Measurements from ENCODE around the gene MYADML2. TPM values are rescaled to one million over a fixed set of nuclear protein-coding genes. Genes with fewer than 3 reads are reported as not detected.

Gene MYADML2
- total and polyA plus RNA-seq, 2 of the 8 experiments (the other 6 are each of a cell fraction or from before 2014, with no cell fraction given) = 0.26 to 0.47 TPM

DNA sequence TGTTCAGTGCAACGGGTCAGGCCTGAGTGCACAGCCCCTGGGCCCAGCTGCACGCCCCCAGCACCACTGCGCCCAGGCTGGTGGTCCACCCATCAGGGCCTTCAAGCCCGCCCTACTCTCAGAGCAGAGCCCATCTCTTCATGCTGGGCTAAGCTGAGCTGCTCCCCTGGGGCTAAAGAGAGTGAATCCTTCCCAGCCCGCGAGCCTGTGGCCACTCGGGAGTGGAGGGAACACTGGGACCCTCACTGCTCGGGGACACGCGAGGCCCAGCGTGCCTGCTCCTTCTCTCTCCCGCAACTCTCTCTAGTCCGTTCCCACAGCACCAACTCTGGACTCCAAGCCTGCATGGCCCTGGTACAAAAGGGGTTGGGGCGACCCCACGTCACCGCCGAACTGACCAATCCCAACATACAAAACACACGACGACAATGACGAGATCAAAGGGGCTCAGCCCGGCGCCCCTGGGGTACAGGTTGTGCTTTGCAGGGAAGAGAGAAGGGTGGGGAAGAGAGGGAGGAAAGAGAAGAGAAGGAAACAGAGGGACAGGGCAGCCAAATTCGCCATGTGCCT, 25.0 kb downstream of the MYADML2 start:
- peaks cover 3 to 26% (median 6%) of the 10 kb centered on the region in 4 experiments; a peak in 6 of 8 replicates for H3K36me3 ChIP-seq (ENCODE audit: control insufficient read depth in 2 of 4, insufficient read depth in 4 of 4, low read length in 3 of 4)
- H3K79me1 ChIP-seq (ENCODE audit: low read depth, low read length) = peaks cover 48% of the 10 kb centered on the region
- peak overlapping the region; percentile 39; the same call in 1 of the 2 replicates for H2BK12ac ChIP-seq (ENCODE audit: low read depth, low read length)
- H3K4me1 ChIP-seq (replicated peaks in 1 of 4; ENCODE audit: control insufficient read depth in 3 of 4, insufficient read depth in 4 of 4, low read length in 3 of 4) = peaks cover 0 to 37% (median 29%) of the 10 kb centered on the region in 4 experiments; a peak in 6 of 7 replicates
- no peak overlapping the region for H3K23ac ChIP-seq (ENCODE audit: insufficient read length)
- DNase-seq (ENCODE audit: low read depth in 1 of 2, low spot score in 2 of 2) (no peak), FAIRE-seq (no peak)
- H3K79me2 ChIP-seq (ENCODE audit: control insufficient read depth in 1 of 2, insufficient read depth in 2 of 2, low read length in 2 of 2) = peaks cover 12 to 81% of the 10 kb centered on the region in 2 experiments; a peak in 3 of 4 replicates
- no peak overlapping the region for H3K4ac ChIP-seq (replicated peaks; ENCODE audit: insufficient read length, low read depth, low read length)
- TF ChIP-seq POLR2A (IDR thresholded peaks at IDR 0.05; ENCODE audit: control extremely low read depth in 1 of 2, low read depth in 2 of 2, low read length in 2 of 2) (peak in 1 of 2 experiments; percentile 28; a peak in 1 of 3 replicates), POLR2AphosphoS5 (IDR thresholded peaks at IDR 0.05; ENCODE audit: low read depth, low read length) (no peak)
- H3K9ac ChIP-seq (replicated peaks in 1 of 4; ENCODE audit: extremely low read depth in 1 of 4, low read depth in 3 of 4, low read length in 3 of 4) = no peak overlapping the region; a peak in 1 of 7 replicates
- H2BK20ac ChIP-seq (ENCODE audit: low read length) = no peak overlapping the region
- H2BK5ac ChIP-seq (ENCODE audit: low read depth, low read length) = peak overlapping the region; percentile 27; the same call in 1 of the 2 replicates
- 0 out of 2 replicates have a peak overlapping the region, but pooled peaks have one; percentile 49 for H2AK5ac ChIP-seq (ENCODE audit: low read depth, low read length)
- no peak overlapping the region for H4K5ac ChIP-seq (ENCODE audit: insufficient read length, low read depth, low read length)
- peak overlapping the region in 1 of 2 experiments; percentile 88; a peak in 1 of 4 replicates for H3K4me2 ChIP-seq (ENCODE audit: insufficient read depth in 1 of 2, low read depth in 2 of 2, low read length in 2 of 2)
- peaks cover 12% of the 10 kb centered on the region for H3K23me2 ChIP-seq (ENCODE audit: low read depth, low read length)
- 91% methylated on average over 20 of the region's 23 CpGs; no CpG with 5 or more reads in 1 of the 2 experiments for WGBS, 2 experiments (ENCODE audit: extremely low coverage in 1 of 2, insufficient coverage in 1 of 2, insufficient read length in 1 of 2, insufficient replicate concordance in 2 of 2, low coverage in 1 of 2, low lambda C conversion rate in 2 of 2, missing lambda C conversion rate in 1 of 2)
- H3K9me3 ChIP-seq (ENCODE audit: insufficient read depth in 2 of 2, low read depth in 1 of 2, low read length in 1 of 2) = no peaks in the 10 kb centered on the region
- H4K91ac ChIP-seq (replicated peaks; ENCODE audit: insufficient read length, low read length) = no peak overlapping the region
- H2BK120ac ChIP-seq (replicated peaks; ENCODE audit: low read depth, low read length) = no peak overlapping the region
- no peak overlapping the region for H4K8ac ChIP-seq (ENCODE audit: extremely low read depth, insufficient read depth, low read length)
- POLR2A ChIA-PET (ENCODE audit: partially characterized antibody) = interaction anchor here (1.1 to 14.6 kb wide), 6 partner anchors 8 to 69 kb away, joined by 3 to 150 read pairs (median 5); partner anchors contain the start of genes NPB, PCYT2, PYCR1 and SIRT7
- H3K56ac ChIP-seq (replicated peaks; ENCODE audit: insufficient read length, low read depth, low read length) = no peak overlapping the region
- no peak overlapping the region for H3K4me3 ChIP-seq (ENCODE audit: extremely low read depth in 1 of 4, insufficient read depth in 2 of 4, low read depth in 3 of 4, low read length in 4 of 4)
- H3K27me3 ChIP-seq (replicated peaks in 1 of 4; ENCODE audit: control insufficient read depth in 3 of 4, extremely low read depth in 1 of 4, insufficient read depth in 3 of 4, low read length in 3 of 4) = no peaks in the 10 kb centered on the region
- CTCF ChIA-PET (ENCODE audit: partially characterized antibody) = interaction anchor here (0.9 to 2.6 kb wide), 7 partner anchors 16 to 267 kb away, joined by 3 to 5 read pairs (median 3); no protein-coding TSS in a partner anchor
- H3K18ac ChIP-seq (ENCODE audit: extremely low read depth, low read length) = no peak overlapping the region
- H3K27ac ChIP-seq (ENCODE audit: low read depth, low read length) = peak overlapping the region; percentile 55; the same call in 1 of the 2 replicates
- H2BK15ac ChIP-seq (ENCODE audit: low read length) = peak overlapping the region; percentile 72; the same call in 1 of the 2 replicates
- no peak overlapping the region for H3K14ac ChIP-seq (ENCODE audit: insufficient read length)
- H4K20me1 ChIP-seq (replicated peaks in 1 of 2; ENCODE audit: control insufficient read depth in 1 of 2, insufficient read depth in 2 of 2, low read length in 2 of 2) = peaks cover 18 to 28% of the 10 kb centered on the region in 2 experiments
- H2AFZ ChIP-seq (ENCODE audit: low read length) = no peak overlapping the region
